SK-N-SH (cell line): ENCODE data around the gene DNMT3A. TPM values are rescaled to one million over a fixed set of nuclear protein-coding genes. Genes with fewer than 3 reads are reported as not detected.

ENCODE experiments used
- CTCF ChIA-PET: fragments of 300-600, 350-600 bp; formaldehyde crosslinking; extraction: SDS; loops from one replicate; lab custom pipeline; 2021; lab: Yijun Ruan, JAX
- POLR2A ChIA-PET: fragments of 350-600 bp; sonication (Branson Sonifier 250); formaldehyde crosslinking; extraction: SDS; loops from one replicate; lab custom pipeline; 2020; ENCODE audit warnings: antibody characterized with exemption, inconsistent platforms; lab: Yijun Ruan, JAX
- DNase-seq: peaks from one replicate; pipeline ENCODE4 v3.0.0; 2012
- H2AFZ ChIP-seq: fragments of 200-600 bp; sonication (generic); 2 replicates; pipeline ENCODE4 v1.8.1; 2016; ENCODE audit warnings: antibody characterized with exemption, mild to moderate bottlenecking, low read depth
- H3F3A ChIP-seq: fragments of 200-600 bp; sonication (generic); replicated peaks from 2 replicates; pipeline ENCODE3; 2016; ENCODE audit warnings: antibody characterized with exemption, mild to moderate bottlenecking; ENCODE audit not compliant: insufficient read depth
- H3K27ac ChIP-seq, 2 experiments: fragments of 200-500 bp in 1 of 2; fragments of 200-600 bp in 1 of 2; sonication (Bioruptor generic) in 1 of 2; sonication (generic), shearing (Covaris generic) in 1 of 2; 2 replicates each; pipeline versions ENCODE4 v1.5.1 to v1.6.1; 2014 to 2016; ENCODE audit warnings: low read depth in 2 of 2, inconsistent platforms in 1 of 2, low read length in 1 of 2, mild to moderate bottlenecking in 1 of 2, mixed read lengths in 1 of 2
- H3K27me3 ChIP-seq: fragments of 200-600 bp; sonication (generic), shearing (Covaris generic); 2 replicates; pipeline ENCODE4 v1.6.1; 2016; ENCODE audit warnings: mixed run types; ENCODE audit not compliant: insufficient read depth
- H3K36me3 ChIP-seq, 2 experiments: fragments of 200-500 bp in 1 of 2; fragments of 200-600 bp in 1 of 2; sonication (Bioruptor generic) in 1 of 2; sonication (generic) in 1 of 2; replicated peaks in 1 of 2; 2 replicates each; pipeline versions ENCODE3 to v1.5.1; 2014 to 2016; ENCODE audit warnings: low read length in 1 of 2, mild to moderate bottlenecking in 1 of 2; ENCODE audit not compliant: insufficient read depth in 2 of 2, control insufficient read depth in 1 of 2
- H3K4me1 ChIP-seq, 2 experiments: fragments of 200-500 bp in 1 of 2; fragments of 200-600 bp in 1 of 2; sonication (Bioruptor generic) in 1 of 2; sonication (generic), shearing (Covaris generic) in 1 of 2; 2 replicates each; pipeline versions ENCODE4 v1.5.1 to v1.6.1; 2014 to 2016; ENCODE audit warnings: low read depth in 1 of 2, low read length in 1 of 2, mixed run types in 1 of 2; ENCODE audit not compliant: insufficient read depth in 2 of 2, control insufficient read depth in 1 of 2
- H3K4me2 ChIP-seq: fragments of 200-600 bp; sonication (generic), shearing (Covaris generic); 2 replicates; pipeline ENCODE4 v1.6.1; 2017; ENCODE audit warnings: mixed run types
- H3K4me3 ChIP-seq, 2 experiments: fragments of 200-500 bp in 1 of 2; fragments of 200-600 bp in 1 of 2; sonication (Bioruptor generic) in 1 of 2; sonication (generic), shearing (Covaris generic) in 1 of 2; 2 replicates each; pipeline versions ENCODE4 v1.5.1 to v1.8.1; 2014 to 2016; ENCODE audit warnings: low read depth in 2 of 2, inconsistent platforms in 1 of 2, low read length in 1 of 2, mild to moderate bottlenecking in 1 of 2, mixed read lengths in 1 of 2, moderate library complexity in 1 of 2
- H3K79me2 ChIP-seq: fragments of 200-600 bp; sonication (generic); 2 replicates; pipeline ENCODE4 v1.8.1; 2017; ENCODE audit warnings: mild to moderate bottlenecking; ENCODE audit not compliant: insufficient read depth
- H3K9ac ChIP-seq: fragments of 200-600 bp; sonication (generic); 2 replicates; pipeline ENCODE4 v1.6.1; 2017; ENCODE audit warnings: mixed run types
- H3K9me2 ChIP-seq: fragments of 200-600 bp; sonication (generic); 2 replicates; pipeline ENCODE4 v1.6.1; 2017; ENCODE audit warnings: mixed run types
- H3K9me3 ChIP-seq: fragments of 200-600 bp; sonication (generic); 2 replicates; pipeline ENCODE4 v1.6.1; 2017; ENCODE audit warnings: mixed run types, mild to moderate bottlenecking, moderate library complexity
- H4K20me1 ChIP-seq: fragments of 200-600 bp; sonication (generic); 2 replicates; pipeline ENCODE4 v1.6.1; 2017; ENCODE audit warnings: mild to moderate bottlenecking, mixed run types; ENCODE audit not compliant: insufficient read depth
- CHD2 ChIP-seq: fragments of 150-350 bp; IDR thresholded peaks from 2 replicates; pipeline ENCODE4 v1.6.1; 2018; ENCODE audit warnings: low read length; ENCODE audit not compliant: partially characterized antibody
- ELF1 ChIP-seq: IDR thresholded peaks from 2 replicates; pipeline ENCODE4 v1.4.0; 2012
- EZH2phosphoT487 ChIP-seq: fragments of 200-600 bp; sonication (generic); IDR thresholded peaks from 2 replicates; pipeline ENCODE4 v1.6.1; 2017; ENCODE audit warnings: low read depth, mixed run types, mild to moderate bottlenecking, antibody characterized with exemption, moderate library complexity, borderline replicate concordance
- FOXJ3 ChIP-seq: sonication (generic); formaldehyde crosslinking; IDR thresholded peaks from 2 replicates; pipeline ENCODE4 v1.5.1; 2020; ENCODE audit warnings: mild to moderate bottlenecking, missing genetic modification reagents
- GABPA ChIP-seq: IDR thresholded peaks from 2 replicates; pipeline ENCODE4 v1.4.0; 2012; ENCODE audit warnings: low read depth, mild to moderate bottlenecking
- GATA2 ChIP-seq: sonication (generic); formaldehyde crosslinking; IDR thresholded peaks from 2 replicates; pipeline ENCODE4 v1.5.0; 2020; ENCODE audit warnings: mild to moderate bottlenecking, missing genetic modification reagents
- IRF3 ChIP-seq: fragments of 150-350 bp; IDR thresholded peaks from 2 replicates; pipeline ENCODE4 v1.6.1; 2016; ENCODE audit warnings: mild to moderate bottlenecking, low read depth, low read length
- JUND ChIP-seq: IDR thresholded peaks from 2 replicates; pipeline ENCODE4 v1.4.0; 2012
- MEF2A ChIP-seq: IDR thresholded peaks from 2 replicates; pipeline ENCODE4 v1.4.0; 2012; ENCODE audit warnings: low read depth, borderline replicate concordance
- NFIC ChIP-seq: IDR thresholded peaks from 2 replicates; pipeline ENCODE4 v1.4.0; 2012; ENCODE audit warnings: borderline replicate concordance
- NRF1 ChIP-seq: IDR thresholded peaks from 2 replicates; pipeline ENCODE4 v1.6.1; 2012; ENCODE audit warnings: low read depth, mild to moderate bottlenecking, low read length
- PBX3 ChIP-seq: IDR thresholded peaks from 2 replicates; pipeline ENCODE4; 2012
- POLR2AphosphoS5 ChIP-seq: IDR thresholded peaks from 2 replicates; pipeline ENCODE4 v1.6.1; 2012; ENCODE audit warnings: low read depth, low read length
- RAD21 ChIP-seq: IDR thresholded peaks from 2 replicates; pipeline ENCODE4 v1.6.1; 2012; ENCODE audit warnings: mild to moderate bottlenecking, low read length
- REST ChIP-seq: IDR thresholded peaks from 2 replicates; pipeline ENCODE4 v1.6.1; 2012; ENCODE audit warnings: mild to moderate bottlenecking, low read depth, low read length, moderate library complexity
- RXRA ChIP-seq: IDR thresholded peaks from 2 replicates; pipeline ENCODE4 v1.4.0; 2012; ENCODE audit warnings: low read depth, mild to moderate bottlenecking, borderline replicate concordance
- SIN3A ChIP-seq: IDR thresholded peaks from 2 replicates; pipeline ENCODE4 v1.6.1; 2012; ENCODE audit warnings: low read depth, mild to moderate bottlenecking, low read length, moderate library complexity, borderline replicate concordance
- TAF1 ChIP-seq: IDR thresholded peaks from 2 replicates; pipeline ENCODE4 v1.6.1; 2012; ENCODE audit warnings: low read depth, mild to moderate bottlenecking, low read length, moderate library complexity, borderline replicate concordance
- TEAD4 ChIP-seq: IDR thresholded peaks from 2 replicates; pipeline ENCODE4 v1.4.0; 2012; ENCODE audit warnings: mild to moderate bottlenecking, borderline replicate concordance; ENCODE audit not compliant: insufficient read depth
- USF2 ChIP-seq: fragments of 150-350 bp; IDR thresholded peaks from 2 replicates; pipeline ENCODE4 v1.6.1; 2017; ENCODE audit warnings: antibody characterized with exemption, low read length, low read depth, borderline replicate concordance
- YY1 ChIP-seq: IDR thresholded peaks from 2 replicates; pipeline ENCODE4 v1.4.0; 2012; ENCODE audit warnings: low read depth, mild to moderate bottlenecking
- WGBS: methylation state at CpG from one replicate; pipeline ENCODE4 v1.1.6; 2017; ENCODE audit warnings: low lambda C conversion rate; 5-methylcytosine and 5-hydroxymethylcytosine counted together
- polyA plus RNA-seq, 3 experiments: library from polyadenylated mRNA; depleted of rRNA; stranded (reverse); fragments of >200 nt; gene quantifications; 2 replicates each; pipeline ENCODE4 v1.2.3, GENCODE V29; 2012

The DNMT3A gene
- polyA plus RNA-seq, 1 of the 3 experiments (the other 2 are of a cell fraction): 5.6 TPM

DNA sequence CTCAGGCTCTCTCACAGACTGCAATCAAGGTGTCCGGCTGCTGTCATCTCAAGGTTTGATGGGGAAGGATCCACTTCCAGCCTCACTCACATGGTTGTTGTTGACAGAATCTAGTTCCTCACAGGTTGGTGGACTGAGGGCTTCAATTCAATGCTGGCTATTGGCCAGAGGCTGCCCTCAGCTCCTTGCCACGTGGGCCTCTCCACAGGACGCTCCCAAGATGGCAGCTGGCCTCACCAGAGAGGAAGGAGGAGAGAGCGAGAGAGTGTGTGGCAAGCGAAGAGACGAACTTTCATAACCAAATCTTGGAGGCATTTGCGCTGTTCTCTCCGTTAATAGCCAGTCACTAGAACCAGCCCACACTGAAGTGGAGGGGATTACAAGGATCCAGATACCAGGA lies 13.5 kb upstream of the DNMT3A start:
- Histone ChIP-seq H3K79me2 (no peaks in the 10 kb centered on the region), H2AFZ (no peak overlapping the region), H3K9me2 (no peaks in the 10 kb centered on the region), H3K27me3 (no peaks in the 10 kb centered on the region), H3K4me3 (no peak overlapping the region), H3K4me2 (no peak overlapping the region), H3K9ac (no peak overlapping the region), H3K36me3 (no peaks in the 10 kb centered on the region), H3K27ac (no peak overlapping the region), H3K4me1 (no peaks in the 10 kb centered on the region), H3K9me3 (no peaks in the 10 kb centered on the region), H4K20me1 (no peaks in the 10 kb centered on the region), H3F3A (no peaks in the 10 kb centered on the region)
- 79% methylated on average over 8 of the region's 8 CpGs for WGBS
- DNase-seq: no peak
- POLR2A ChIA-PET: no interaction called here
- TF ChIP-seq USF2: no peak
- no peak for TF ChIP-seq JUND
- no peak for TF ChIP-seq RAD21
- no peak for TF ChIP-seq EZH2phosphoT487
- no peak for TF ChIP-seq TEAD4
- TF ChIP-seq RXRA: no peak
- no peak for TF ChIP-seq GABPA
- TF ChIP-seq ELF1: no peak
- no peak for TF ChIP-seq MEF2A
- TF ChIP-seq YY1: no peak
- TF ChIP-seq NFIC: no peak
- no peak for TF ChIP-seq TAF1
- no peak for TF ChIP-seq GATA2
- no peak for TF ChIP-seq NRF1
- CTCF ChIA-PET: no interaction called here

DNA sequence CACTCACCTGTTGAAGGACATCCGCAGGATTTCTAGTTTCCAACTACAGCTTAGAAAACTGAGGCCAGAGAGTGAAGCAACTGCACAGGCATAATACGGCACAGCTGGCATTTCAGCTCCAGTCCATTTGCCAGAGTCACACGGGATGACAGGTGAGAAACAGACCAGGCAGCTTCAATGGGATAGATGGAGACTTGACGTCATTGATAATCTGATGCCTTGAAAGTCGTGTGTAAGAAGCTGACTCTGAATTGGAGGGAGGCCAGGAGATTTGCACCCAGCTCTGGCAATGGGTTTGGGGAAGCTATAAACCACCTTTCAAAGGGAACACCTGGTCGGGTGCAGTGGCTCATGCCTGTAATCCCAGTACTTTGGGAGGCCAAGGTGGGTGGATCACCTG lies 12.4 kb upstream of the DNMT3A start:
- Histone ChIP-seq H3K4me1 (no peaks in the 10 kb centered on the region), H3K4me3 (no peak overlapping the region), H3F3A (no peaks in the 10 kb centered on the region), H3K27ac (no peak overlapping the region), H2AFZ (no peak overlapping the region), H3K9ac (no peak overlapping the region), H3K27me3 (no peaks in the 10 kb centered on the region), H3K9me3 (no peaks in the 10 kb centered on the region), H4K20me1 (no peaks in the 10 kb centered on the region), H3K4me2 (no peak overlapping the region), H3K9me2 (no peaks in the 10 kb centered on the region), H3K79me2 (no peaks in the 10 kb centered on the region), H3K36me3 (no peaks in the 10 kb centered on the region)
- DNase-seq: no peak
- WGBS: 70% methylated on average over 6 of the region's 6 CpGs
- ChIA-PET POLR2A (no interaction called here), CTCF (interaction anchor here (0.5 to 2.4 kb wide), 4 partner anchors 8 to 132 kb away, joined by 3 to 18 read pairs (median 6); partner anchors contain the start of gene DNMT3A)
- TF ChIP-seq RXRA (no peak), SIN3A (no peak), USF2 (no peak), JUND (no peak), REST (no peak), CHD2 (no peak), MEF2A (no peak), GATA2 (no peak), POLR2AphosphoS5 (no peak), PBX3 (no peak), FOXJ3 (CRISPR knock-in tag) (no peak), EZH2phosphoT487 (no peak), YY1 (no peak), IRF3 (no peak)
